Stimulated activated CD4-positive, alpha-beta T cell treated with anti-CD3 and anti-CD28 coated beads, Interleukin-15, amount 100 ng/mL, for 1 hour (primary cell): Measurements from ENCODE around the gene BCKDK.
"Not testable (repeated sequence)": the region's sequence is repeated elsewhere in the genome, so short reads cannot be mapped to it uniquely, and the experiment has no call there.

ENCODE experiments used
- DNase-seq, 2 donors: peaks; one replicate each; pipeline ENCODE4 v3.0.0-alpha.2; 2020; ENCODE audit warnings: low read depth in 1 of 2, low spot score in 1 of 2

The BCKDK gene

DNA sequence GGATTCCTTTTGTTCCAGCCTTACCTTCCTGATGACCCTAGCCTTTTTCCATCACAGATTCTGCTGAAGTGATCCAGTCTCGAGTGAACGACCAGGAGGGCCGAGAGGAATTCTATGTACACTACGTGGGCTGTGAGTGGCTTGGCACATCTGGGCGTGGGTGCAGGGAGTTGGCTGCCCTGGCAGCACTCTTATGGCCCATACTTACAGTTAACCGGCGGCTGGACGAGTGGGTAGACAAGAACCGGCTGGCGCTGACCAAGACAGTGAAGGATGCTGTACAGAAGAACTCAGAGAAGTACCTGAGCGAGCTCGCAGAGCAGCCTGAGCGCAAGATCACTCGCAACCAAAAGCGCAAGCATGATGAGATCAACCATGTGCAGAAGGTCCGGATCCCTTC, 11.9 kb downstream of the BCKDK start:
- no peak for DNase-seq

DNA sequence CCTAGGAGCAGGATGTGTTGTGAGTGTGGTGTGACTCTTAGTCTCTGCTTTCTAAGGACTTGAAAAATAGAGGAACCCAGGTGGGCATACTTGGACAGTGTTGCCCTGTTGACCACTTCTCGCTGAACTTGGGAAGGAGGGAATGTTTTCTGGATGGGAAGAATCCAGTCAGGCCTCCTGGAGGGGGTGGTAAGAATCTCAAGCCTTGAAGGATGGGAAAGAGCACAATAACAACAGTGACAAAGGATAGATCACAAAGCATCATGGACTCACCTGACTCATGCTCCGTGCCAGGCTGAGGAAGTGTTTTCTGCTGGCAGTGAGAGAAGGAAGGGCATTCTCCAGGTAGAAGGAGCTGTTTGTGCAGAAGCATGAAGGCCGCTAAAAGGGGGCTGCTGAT, 17.7 kb downstream of the BCKDK start:
- no peak for DNase-seq

DNA sequence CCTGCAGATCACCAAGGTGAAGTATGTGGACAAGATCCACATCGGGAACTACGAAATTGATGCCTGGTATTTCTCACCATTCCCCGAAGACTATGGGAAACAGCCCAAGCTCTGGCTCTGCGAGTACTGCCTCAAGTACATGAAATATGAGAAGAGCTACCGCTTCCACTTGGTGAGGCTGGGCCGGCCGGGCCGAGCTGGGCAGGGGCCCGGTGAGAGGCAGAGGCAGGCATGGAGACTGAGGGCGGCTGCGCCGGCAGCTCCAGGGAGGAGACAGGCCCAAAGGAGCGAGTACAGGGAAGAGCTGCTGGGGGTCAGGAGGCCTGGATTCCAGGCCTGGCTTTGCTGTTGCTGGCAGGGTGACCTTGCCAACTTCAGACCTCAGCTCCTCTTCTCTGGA, 19.0 kb downstream of the BCKDK start:
- no peak for DNase-seq

DNA sequence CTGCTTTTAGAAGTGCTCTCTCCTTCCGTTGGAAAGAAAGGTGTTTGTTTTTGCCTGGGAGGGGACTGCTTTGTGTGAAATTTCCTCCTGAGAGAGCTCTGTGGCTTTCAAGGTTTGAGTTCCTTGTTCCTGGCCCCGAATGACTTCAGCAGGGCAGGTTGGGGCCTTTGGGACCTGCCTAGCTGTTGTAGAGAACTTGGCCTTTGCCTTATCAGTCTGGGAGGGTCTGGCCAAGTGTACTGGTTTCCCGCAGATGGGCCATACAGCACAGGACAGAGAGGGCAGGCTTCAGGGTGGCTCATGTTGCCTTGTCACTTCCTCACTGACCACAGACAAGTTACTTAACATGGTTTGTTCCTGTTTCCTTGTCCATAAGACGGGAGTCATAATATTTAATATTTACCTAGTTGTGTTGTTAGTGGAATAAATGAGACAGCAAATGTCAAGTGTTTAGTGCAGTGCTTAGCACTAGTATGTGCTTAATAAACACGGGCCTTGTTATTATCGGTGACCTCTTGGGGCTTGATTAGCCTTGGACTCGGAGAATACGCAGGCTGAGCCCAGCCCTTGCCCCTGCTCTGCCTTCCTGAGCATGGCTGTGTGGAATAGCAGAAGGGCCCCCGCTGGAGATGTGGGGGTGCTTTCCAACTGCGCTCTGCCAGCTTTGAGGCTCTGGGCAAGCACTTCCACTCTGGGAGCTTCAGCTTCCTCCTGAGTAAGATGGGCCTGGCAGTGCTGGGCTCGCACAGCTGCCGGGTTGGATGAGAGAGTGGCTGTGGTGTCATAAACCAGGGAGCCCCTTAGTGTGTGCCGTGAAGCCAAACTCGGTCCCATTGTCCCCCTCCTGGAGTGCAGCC, 20.8 kb downstream of the BCKDK start:
- no peak for DNase-seq

DNA sequence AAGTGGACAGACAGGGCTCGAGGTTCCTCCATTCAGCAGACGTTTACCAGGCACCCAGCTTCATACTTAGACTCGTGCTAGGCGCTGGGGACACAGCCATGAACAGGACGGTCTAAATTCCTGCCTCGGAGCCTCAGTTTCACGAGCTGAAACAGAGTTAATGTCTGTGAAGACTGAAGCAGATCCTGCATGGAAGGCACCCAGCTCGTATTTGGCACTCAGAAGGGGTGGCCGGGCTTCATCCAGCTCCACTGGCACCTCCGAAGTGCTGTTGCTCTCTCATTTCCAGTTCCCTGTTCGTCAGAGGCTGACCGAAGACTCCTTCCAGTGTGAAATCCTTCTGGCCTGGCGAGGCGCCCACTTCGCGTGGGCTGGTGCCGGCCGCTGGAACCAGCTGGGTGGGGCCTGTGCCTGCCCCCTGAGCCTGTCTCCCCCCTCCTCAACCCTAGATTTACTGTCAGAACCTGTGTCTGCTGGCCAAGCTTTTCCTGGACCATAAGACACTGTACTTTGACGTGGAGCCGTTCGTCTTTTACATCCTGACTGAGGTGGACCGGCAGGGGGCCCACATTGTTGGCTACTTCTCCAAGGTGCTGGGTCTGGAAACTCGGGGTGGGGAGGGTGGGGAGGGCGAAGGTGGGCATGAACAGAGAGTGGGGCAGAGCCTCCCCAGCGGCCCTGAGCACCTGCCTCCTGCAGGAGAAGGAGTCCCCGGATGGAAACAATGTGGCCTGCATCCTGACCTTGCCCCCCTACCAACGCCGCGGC, 21.6 kb downstream of the BCKDK start:
- no peak for DNase-seq

DNA sequence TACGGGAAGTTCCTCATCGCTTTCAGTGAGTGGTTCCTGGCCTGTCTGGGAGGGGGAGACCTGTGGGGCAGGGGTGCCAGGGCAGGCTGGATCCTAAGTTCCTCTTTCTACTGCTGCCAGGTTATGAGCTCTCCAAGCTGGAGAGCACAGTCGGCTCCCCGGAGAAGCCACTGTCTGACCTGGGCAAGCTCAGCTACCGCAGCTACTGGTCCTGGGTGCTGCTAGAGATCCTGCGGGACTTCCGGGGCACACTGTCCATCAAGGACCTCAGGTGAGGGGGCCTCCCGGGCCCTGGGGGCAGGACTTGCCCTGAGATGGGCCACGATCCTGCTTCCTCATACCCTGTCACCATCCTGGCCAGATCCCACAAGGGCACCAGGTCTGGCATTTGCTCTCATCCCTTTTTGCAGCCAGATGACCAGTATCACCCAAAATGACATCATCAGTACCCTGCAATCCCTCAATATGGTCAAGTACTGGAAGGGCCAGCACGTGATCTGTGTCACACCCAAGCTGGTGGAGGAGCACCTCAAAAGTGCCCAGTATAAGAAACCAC, 22.2 kb downstream of the BCKDK start:
- DNase-seq, result no peak

DNA sequence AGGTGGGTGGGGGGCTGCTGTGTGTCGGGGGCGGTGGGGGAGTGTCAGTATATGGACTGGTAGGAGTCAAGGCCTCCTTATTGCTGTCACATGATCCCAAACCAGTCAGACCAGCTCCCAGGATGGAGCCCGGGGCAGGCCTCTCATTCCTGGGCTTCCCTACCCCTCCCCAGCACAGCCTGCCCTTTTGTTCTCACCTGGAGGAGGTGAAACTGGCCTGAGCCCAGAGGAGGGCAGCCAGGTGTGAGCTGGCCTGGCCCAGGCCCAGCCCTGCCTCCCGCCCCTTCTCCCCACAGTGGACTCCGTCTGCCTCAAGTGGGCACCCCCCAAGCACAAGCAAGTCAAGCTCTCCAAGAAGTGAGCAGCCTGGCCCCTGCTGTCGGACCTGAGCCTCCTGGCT, 22.7 kb downstream of the BCKDK start:
- no peak for DNase-seq

DNA sequence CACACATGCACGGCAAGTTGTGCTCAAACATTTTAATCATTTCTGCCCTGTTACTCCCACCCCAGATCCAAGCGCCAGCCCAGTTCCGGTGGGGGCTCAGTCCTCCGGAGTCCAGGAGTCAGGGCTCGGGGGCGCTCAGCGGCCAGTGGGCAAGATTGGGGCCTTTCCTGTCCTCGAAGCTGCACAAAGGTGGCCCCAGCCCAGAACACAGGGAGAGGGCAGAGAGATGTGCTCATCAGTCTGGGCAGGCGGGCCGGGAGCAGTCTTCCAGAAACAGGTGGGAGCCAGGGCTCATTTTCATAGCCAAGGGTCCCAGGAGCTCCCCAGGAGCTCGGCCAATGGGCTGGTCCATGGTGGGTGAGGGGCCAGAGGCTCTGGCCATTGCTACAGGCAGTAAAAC, 23.2 kb downstream of the BCKDK start:
- DNase-seq, result no peak

DNA sequence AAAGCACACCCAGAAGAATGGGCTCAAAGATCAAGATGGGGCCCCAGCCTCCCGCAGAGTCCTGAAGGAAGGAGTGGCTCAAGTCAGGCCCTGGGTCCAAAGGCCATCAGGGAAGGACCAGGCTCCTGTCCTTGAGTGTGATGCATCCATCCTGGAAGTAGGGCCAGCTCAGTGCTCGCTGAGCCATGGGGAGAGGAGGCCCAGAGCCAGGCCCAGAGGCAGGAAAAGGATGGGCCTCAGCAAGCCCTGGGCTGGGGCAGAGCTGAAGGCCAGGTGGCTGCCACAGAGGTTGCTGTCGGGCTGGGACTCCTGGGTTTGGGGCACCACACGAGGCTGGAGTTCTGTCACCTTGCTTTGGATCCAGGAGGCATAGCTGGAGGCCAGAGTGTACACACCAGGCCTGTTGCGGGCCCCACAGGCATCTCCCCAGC, 23.7 kb downstream of the BCKDK start:
- DNase-seq, result no peak

DNA sequence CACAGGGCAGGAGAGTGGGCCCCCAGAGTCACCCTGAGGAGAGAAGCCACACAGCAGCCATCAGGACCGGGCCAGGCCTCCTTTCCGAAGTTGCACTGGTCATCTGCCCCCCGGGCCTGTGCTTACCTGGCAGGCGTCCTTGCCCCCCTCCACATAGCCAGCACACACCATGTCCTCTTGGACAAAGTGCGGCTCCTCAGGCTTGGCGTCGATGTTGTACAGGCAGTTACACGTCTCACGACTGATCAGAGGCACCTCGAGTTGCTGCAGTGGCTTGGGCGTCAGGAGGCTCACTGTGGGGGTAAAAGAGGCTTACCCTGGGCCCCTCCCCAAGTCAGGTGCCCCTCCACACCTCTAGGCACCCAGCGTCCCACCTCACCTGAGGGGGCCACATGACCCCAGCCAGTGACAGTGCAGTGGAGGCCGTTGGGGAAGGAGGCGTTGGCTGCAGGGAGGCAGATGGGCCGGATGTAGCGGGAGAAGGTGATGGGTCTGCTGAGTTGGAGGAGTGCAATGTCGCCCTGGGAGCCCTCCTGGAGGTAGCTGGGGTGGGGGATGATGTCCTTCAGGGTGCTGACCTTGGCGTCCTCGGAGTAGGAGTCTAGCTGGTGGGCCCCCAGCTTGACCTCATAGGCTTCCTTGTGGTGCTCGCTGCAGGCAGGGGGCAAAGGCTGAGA, 24.3 kb downstream of the BCKDK start:
- no peak for DNase-seq

DNA sequence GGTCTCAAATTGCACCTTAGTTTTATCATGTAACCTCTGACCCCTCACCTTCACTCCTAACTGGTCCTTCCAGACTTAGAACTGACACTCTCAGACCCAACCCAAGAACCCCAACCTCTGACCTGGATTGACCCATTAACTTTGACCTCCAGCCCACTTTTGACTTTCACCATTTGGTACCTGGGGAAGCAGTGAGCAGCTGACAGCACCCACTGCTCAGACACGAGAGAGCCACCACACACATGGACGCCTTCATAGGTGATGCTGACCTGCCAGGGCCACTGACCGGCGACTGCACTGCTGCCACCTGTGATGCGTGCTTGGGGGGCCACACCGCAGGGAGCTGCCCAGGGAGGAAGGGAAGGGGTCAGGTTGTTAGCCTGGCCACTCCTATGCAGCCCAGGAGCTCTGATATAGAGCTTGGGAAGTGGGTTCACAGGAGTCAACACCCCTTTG, 24.9 kb downstream of the BCKDK start:
- no peak for DNase-seq

DNA sequence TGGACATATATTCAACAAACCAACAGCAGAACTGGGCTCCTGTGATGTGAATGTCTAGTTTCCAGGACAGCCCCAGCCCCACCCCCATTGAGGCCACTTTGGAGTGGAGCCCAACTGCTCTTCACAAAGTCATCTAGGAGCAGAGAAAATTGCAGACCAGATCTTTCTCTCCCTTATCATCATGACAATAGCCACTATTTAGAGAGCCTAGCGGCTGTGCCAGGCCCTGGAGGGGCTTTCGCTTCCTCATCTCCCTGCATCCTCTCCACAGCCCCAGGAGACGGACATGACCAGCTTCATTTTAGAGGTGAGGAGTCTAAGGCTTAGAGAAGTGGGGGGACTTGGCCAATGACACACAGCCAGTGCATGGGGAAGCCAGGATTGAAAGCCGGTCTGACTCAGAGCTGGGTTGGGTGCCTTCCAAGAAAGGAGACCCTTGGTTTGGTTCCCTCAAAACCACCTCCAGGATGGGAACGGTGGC, 25.9 kb downstream of the BCKDK start:
- DNase-seq, result no peak

DNA sequence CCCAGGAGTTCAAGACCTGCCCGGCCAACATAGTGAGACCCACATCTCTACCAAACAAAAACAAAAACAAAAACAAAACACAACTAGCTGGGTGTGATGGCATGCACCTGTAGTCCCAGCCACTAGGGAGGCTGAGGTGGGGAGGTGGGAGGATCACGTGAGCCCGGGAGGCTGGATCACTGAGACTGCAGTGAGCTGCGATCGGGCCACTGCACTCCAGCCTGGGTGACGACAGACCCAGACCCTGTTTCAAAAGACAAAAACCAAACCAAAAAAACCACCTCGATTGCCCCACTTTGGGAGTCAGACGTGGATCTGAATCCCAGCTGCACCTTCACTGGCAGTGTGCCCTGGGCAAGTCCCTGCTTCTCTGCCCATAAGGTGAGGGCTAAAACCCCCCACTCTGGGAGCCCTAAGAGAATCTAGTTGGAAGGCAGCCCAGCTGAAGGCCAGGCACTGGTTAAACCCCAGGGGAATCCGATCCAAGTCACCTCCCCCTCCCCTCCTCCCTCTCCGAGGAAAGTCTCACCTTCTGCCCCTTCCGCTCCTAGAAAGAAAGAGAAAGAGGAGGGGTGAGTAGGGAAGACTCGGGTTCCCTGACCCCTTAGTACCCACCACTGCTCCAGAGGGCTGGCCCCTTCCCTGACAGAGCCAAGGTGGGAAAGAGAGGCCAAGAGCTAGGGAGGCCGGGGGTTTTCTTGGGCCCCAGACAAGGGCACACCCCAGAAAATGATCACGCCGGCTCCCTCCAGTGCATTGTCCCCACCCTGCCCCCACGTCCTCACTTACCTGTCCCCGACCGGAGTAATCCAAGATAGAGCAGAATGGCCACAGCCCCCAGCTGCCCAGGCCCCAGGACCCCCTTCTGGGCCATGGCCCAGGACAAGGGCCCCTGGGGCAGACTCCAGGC, 26.7 kb downstream of the BCKDK start:
- no peak for DNase-seq

DNA sequence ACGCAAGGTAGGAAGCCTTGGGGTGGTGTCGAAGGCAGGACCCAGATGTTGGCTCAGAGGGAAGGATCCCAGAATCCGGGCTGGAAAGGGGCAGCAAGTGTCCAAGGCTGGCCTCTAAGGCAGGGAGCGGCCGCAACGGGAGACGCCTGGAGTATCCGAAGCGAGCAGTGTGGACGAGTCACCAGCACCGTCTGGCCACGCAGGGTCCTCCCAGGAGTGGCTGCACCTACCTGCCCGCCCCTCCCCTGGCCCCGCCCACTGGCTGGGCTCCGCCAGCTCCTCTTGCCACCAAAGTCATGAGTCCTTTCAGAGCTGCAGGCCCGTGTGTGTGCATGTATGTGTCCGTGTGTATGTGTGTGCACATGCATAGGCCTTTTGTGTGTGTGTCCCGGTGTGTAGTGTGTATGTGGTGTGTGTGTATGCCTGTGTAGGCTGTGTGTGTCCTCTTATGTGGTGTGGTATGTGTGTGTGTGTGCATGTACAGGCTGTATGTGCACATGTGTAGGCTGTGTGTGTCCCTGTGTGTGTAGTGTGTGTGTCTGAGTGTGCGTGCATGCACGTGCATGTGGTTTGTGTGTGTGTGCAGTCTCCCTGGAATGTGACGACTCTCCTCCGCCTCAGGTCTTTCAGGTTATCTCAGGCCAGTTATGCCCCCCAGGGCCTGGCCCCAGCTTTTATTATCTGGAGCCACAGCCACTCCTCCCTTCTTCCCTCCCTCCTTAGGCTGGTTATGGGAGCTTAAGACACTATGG, 27.5 kb downstream of the BCKDK start, which contains the start of gene PRSS8:
Gene PRSS8, minus strand, starts transcription at position 193 of the 752 bp plus-strand sequence. CDS start 229 bp downstream, outside the sequence.
- no peak for DNase-seq

DNA sequence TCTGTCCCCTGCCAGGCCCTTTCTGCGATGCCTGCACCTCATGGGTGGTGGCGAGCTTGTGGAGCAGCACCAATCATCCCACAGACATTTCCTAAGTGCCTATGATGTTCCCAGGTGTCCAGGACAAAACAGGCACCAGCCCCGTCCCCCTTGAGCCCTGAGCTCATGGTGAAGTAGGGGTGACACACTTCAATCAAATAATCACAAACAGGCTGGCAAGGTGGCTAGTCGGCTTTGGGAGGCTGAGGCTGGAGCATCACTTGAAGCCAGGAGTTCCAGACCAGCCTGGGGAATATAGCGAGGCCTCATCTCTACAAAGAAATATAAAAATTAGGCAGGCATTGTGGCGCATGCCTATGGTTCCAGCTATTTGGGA, 28.1 kb downstream of the BCKDK start:
- DNase-seq, result no peak

DNA sequence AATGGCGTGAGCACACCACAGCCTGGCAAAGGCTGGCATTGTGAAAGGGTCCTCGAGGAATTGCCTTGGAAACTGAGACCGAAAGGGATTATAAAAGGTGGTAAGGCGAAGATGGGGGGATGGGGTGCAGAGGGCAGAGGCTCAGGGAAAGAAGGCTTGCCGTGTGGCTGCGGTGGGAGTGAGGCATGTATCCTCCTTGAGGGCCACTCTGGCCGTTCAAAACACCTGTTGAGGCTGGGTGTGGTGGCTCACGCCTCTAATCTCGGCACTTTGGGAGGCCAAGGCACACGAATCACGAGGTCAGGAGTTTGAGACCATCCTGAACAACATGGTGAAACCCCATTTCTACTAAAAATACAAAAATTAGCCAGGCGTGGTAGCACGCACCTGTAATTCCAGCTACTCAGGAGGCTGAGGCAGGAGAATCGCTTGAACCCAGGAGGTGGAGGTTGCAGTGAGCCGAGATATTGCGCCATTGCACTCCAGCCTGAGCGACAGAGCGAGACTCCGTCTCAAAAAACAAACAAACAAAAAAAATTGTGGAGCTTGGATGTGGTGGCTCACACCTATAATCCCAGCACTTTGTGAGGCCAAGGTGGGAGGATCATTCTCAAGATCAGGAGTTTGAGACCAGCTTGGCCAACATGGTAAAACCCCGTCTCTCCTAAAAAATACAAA, 28.8 kb downstream of the BCKDK start:
- not testable (repeated sequence) for DNase-seq

DNA sequence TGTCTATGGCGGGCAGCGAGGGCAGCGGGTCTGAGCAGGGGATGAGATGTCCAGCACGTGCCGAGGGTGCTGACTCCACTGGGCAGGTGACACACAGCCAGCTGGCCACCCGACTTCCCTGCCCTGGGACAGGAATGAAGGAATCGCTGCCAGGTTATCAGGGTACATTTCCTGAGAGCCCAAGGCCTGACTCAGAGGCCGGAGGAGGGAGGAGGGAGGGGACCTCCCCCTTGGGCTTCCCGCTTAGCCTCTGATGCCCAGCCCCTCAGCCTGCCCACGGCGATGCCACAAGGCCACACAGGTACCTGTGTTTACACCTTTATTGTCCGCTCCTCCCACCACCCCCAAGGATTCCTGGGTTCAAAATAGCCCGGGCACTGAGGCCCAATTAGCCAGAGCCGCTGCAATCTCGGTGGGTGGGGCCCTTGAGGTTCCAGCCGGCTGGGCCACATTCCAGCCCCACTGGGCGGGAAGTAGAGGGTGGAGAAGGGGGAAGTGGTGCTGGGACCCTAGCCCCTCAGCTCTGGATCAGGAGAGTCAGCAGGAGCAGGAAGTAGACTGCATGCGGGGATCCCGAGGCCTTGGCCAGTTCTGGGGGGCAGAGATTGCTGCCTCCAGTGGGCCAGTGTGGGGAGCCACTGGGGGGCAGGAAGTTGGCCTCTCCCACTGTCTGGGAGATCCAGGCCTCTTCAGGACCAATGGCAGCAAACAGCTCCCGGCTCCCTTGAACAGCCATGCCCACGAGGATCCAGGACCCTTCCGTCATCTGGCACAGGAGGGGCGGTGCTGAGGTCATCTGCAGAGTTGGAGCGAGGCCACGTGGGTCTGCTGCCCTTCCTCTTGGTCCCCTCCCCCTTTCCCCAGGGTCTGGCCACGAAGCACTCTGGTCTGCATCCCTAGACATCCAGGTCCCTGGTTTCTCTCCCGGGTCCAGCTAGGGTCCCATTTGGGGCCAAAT, 30.7 kb downstream of the BCKDK start:
- DNase-seq, result no peak

DNA sequence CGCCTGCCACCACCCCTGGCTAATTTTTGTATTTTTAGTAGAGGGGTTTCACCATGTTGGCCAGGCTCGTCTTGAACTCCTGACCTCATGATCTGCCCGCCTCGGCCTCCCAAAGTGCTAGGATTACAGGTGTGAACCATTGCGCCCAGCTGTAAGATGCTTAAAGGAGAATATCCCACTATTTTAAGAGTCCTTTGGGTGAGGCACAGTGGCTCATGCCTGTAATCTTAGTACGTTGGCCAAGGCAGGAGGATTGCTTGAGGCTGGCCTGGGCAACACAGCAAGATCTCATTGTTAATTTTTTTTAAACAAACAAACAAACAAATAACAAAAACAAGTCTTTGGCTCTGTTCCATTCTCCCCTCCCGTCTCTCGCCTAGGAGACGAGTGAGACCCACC, 32.9 kb downstream of the BCKDK start:
- DNase-seq, result not testable (repeated sequence)
